ENCODE data around the gene SEMA3B.
"Not testable (repeated sequence)": the region's sequence is repeated elsewhere in the genome, so short reads cannot be mapped to it uniquely, and the experiment has no call there.

SEMA3B gene

DNA sequence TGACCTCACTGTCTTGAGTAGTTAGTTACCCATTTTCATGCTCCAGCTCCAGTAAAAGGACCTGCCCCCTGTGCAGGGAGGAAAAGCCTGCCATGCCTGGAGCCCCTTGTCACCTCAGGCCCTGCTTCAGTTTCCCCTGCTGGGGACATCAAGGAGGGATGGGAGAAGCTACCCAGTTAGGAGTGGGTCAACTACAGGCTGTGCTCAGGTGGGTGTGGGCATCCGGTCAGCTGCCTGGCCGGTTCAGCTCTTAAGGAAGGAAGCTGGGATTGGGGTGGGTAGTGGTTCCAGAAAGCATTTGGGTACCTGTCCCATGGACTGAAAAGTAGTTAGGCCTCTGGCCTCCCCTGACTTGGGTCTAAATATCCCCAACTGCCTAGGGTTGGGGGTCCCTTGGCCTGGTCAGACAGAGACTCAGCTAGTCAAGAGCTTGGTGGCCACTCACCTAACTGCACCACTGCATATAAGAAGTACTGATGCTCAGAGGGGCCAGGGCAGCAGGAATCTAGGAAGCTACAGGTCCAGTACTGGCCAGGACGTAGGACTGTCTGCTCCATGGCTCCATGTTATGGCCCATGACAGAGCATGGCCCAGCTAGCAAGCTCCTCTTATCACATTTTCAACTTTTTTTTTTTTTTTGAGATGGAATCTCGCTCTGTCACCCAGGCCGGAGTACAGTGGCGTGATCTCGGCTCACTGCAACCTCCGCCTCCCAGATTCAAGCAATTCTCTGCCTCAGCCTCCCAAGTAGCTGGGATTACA lies 10.5 kb downstream of the SEMA3B start:
- H3K27me3 ChIP-seq (replicated peaks; ENCODE audit: insufficient read depth, low read length) = peaks cover 42% of the 10 kb centered on the region
- H3F3A ChIP-seq (ENCODE audit: insufficient read depth, low read length) = no peaks in the 10 kb centered on the region
- H3K4me2 ChIP-seq (ENCODE audit: low read depth, low read length) = no peak overlapping the region
- no peak overlapping the region for H3K27ac ChIP-seq (ENCODE audit: low read length)
- H3K4me3 ChIP-seq (ENCODE audit: low read length) = no peak overlapping the region
- no peaks in the 10 kb centered on the region for H3K79me2 ChIP-seq (ENCODE audit: low read length)
- TF ChIP-seq EZH2phosphoT487 (IDR thresholded peaks at IDR 0.05; ENCODE audit: low read length) (no peak), EZH2 (optimal IDR thresholded peaks at IDR 0.05; ENCODE audit: low read depth, low read length) (no peak)
- TF ChIP-seq, protein P1, sequence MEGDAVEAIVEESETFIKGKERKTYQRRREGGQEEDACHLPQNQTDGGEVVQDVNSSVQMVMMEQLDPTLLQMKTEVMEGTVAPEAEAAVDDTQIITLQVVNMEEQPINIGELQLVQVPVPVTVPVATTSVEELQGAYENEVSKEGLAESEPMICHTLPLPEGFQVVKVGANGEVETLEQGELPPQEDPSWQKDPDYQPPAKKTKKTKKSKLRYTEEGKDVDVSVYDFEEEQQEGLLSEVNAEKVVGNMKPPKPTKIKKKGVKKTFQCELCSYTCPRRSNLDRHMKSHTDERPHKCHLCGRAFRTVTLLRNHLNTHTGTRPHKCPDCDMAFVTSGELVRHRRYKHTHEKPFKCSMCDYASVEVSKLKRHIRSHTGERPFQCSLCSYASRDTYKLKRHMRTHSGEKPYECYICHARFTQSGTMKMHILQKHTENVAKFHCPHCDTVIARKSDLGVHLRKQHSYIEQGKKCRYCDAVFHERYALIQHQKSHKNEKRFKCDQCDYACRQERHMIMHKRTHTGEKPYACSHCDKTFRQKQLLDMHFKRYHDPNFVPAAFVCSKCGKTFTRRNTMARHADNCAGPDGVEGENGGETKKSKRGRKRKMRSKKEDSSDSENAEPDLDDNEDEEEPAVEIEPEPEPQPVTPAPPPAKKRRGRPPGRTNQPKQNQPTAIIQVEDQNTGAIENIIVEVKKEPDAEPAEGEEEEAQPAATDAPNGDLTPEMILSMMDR (IDR thresholded peaks at IDR 0.05; ENCODE audit: low read length) = no peak
- H4K20me1 ChIP-seq (ENCODE audit: insufficient read depth, low read length) = no peaks in the 10 kb centered on the region
- H3K9me2 ChIP-seq (replicated peaks; ENCODE audit: insufficient read depth, low read length) = no peaks in the 10 kb centered on the region
- H3K9me3 ChIP-seq (replicated peaks; ENCODE audit: insufficient read depth, low read length) = no peaks in the 10 kb centered on the region
- H2AFZ ChIP-seq (ENCODE audit: low read length) = no peak overlapping the region
- H3K9ac ChIP-seq (ENCODE audit: low read length) = no peak overlapping the region
- no peaks in the 10 kb centered on the region for H3K36me3 ChIP-seq (replicated peaks; ENCODE audit: insufficient read depth, low read length)
- peaks cover 2% of the 10 kb centered on the region; the same call in 1 of the 2 replicates for H3K4me1 ChIP-seq (ENCODE audit: low read length)
- DNase-seq = no peak

DNA sequence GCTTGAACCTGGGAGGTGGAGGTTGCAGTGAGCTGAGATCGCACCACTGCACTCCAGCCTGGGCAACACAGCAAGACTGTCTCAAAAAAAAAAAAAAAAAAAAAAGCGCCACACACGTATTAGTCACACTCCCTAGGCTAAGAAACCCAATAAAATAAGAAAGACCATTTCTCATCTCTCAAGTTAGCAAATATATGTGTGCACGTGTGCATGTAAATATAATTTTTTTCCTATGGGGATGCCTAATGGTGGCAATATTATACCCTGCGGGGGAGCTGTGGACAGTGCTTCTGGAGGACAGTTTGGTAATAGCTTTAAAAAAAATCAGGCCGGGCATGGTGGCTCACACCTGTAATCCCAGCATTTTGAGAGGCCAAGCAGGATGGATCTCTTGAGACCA lies 15.2 kb downstream of the SEMA3B start:
- not testable (repeated sequence) for H3F3A ChIP-seq (ENCODE audit: insufficient read depth, low read length); H3K36me3 ChIP-seq (replicated peaks; ENCODE audit: insufficient read depth, low read length); H3K9ac ChIP-seq (ENCODE audit: low read length); H3K27ac ChIP-seq (ENCODE audit: low read length); H3K79me2 ChIP-seq (ENCODE audit: low read length); H3K9me2 ChIP-seq (replicated peaks; ENCODE audit: insufficient read depth, low read length); H2AFZ ChIP-seq (ENCODE audit: low read length); H3K9me3 ChIP-seq (replicated peaks; ENCODE audit: insufficient read depth, low read length); H3K27me3 ChIP-seq (replicated peaks; ENCODE audit: insufficient read depth, low read length); H3K4me2 ChIP-seq (ENCODE audit: low read depth, low read length); DNase-seq; H3K4me1 ChIP-seq (ENCODE audit: low read length); H3K4me3 ChIP-seq (ENCODE audit: low read length); H4K20me1 ChIP-seq (ENCODE audit: insufficient read depth, low read length)

DNA sequence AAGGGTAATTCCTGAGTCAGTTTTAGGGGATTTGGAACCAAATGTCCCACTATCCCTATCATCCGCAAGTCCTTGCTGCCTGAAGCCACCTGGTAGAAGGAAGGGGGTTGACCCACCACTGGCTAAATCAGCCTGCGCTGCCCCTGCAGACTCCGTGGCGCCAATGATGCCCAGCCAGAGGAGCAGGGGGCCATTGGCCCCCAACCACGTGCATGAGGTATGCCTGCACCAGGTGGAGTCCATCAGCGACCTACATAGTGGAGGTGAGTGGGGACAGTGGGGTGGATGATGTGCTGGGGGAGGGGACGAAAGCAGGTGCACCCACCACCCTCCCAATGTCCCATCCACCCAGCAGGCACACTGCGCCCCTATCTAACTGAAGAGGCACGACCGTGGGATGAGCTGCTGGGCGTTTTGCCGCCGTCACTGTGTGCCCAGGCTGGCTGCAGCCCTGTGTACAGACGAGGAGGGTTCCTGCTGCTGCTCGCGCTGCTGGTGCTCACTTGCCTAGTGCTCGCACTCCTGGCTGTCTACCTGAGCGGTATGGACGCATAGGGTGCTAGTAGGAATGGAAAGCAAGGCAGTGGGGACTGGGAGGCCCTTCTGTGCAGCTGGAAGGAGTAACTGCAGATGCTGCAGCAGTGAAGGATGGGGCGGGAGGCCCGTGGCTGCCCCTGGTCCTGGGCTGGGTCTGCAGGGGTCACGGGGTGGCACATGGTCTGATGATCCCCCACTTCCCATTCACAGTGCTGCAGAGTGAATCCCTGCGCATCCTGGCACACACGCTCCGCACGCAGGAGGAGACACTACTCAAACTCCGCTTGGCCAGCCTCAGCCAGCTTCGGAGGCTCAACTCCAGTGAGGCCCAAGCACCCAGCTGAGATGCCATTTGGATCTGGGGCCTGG lies 17.6 kb downstream of the SEMA3B start:
- no peaks in the 10 kb centered on the region for H3K9me3 ChIP-seq (replicated peaks; ENCODE audit: insufficient read depth, low read length)
- H3K4me2 ChIP-seq (ENCODE audit: low read depth, low read length) = no peak overlapping the region
- no peak for DNase-seq
- TF ChIP-seq EZH2phosphoT487 (IDR thresholded peaks at IDR 0.05; ENCODE audit: low read length) (no peak), EZH2 (optimal IDR thresholded peaks at IDR 0.05; ENCODE audit: low read depth, low read length) (no peak)
- TF ChIP-seq, protein P1 (IDR thresholded peaks at IDR 0.05; ENCODE audit: low read length) = no peak
- H2AFZ ChIP-seq (ENCODE audit: low read length) = no peak overlapping the region
- no peak overlapping the region for H3K9ac ChIP-seq (ENCODE audit: low read length)
- H3K27me3 ChIP-seq (replicated peaks; ENCODE audit: insufficient read depth, low read length) = no peaks in the 10 kb centered on the region
- H3K9me2 ChIP-seq (replicated peaks; ENCODE audit: insufficient read depth, low read length) = no peaks in the 10 kb centered on the region
- no peak overlapping the region for H3K27ac ChIP-seq (ENCODE audit: low read length)
- peaks cover 15% of the 10 kb centered on the region for H3K36me3 ChIP-seq (replicated peaks; ENCODE audit: insufficient read depth, low read length)
- H4K20me1 ChIP-seq (ENCODE audit: insufficient read depth, low read length) = no peaks in the 10 kb centered on the region
- peaks cover 33% of the 10 kb centered on the region for H3K79me2 ChIP-seq (ENCODE audit: low read length)
- H3K4me3 ChIP-seq (ENCODE audit: low read length) = no peak overlapping the region
- H3F3A ChIP-seq (ENCODE audit: insufficient read depth, low read length) = no peaks in the 10 kb centered on the region
- H3K4me1 ChIP-seq (ENCODE audit: low read length) = no peaks in the 10 kb centered on the region; the same call in 1 of the 2 replicates
